HEK293 (cell line): ENCODE data around the gene SPATA2.

Experiments used
- CTCF ChIP-seq: fragments of 450-650 bp; formaldehyde crosslinking; IDR thresholded peaks from 2 replicates; pipeline ENCODE4 v1.5.1; 2016; ENCODE audit warnings: missing biosample characterization, missing genetic modification characterization
- EGR2 ChIP-seq: fragments of 450-650 bp; formaldehyde crosslinking; IDR thresholded peaks from 2 replicates; pipeline ENCODE4 v1.5.1; 2016; ENCODE audit warnings: low read depth, missing biosample characterization, missing genetic modification characterization
- GLI2 ChIP-seq: fragments of 450-650 bp; formaldehyde crosslinking; IDR thresholded peaks from 2 replicates; pipeline ENCODE4; 2017; ENCODE audit warnings: missing biosample characterization, missing genetic modification characterization, low read depth, borderline replicate concordance
- IKZF3 ChIP-seq: fragments of 450-650 bp; IDR thresholded peaks from 2 replicates; pipeline ENCODE4 v1.5.0; 2018; ENCODE audit warnings: missing biosample characterization, mild to moderate bottlenecking, missing genetic modification characterization, moderate library complexity
- KLF10 ChIP-seq: fragments of 450-650 bp; IDR thresholded peaks from 2 replicates; pipeline ENCODE4 v1.5.1; 2018; ENCODE audit warnings: missing biosample characterization, mild to moderate bottlenecking, missing genetic modification characterization
- SP3 ChIP-seq: fragments of 450-650 bp; formaldehyde crosslinking; IDR thresholded peaks from 2 replicates; pipeline ENCODE4 v1.5.1; 2016; ENCODE audit warnings: missing biosample characterization, missing genetic modification characterization
- YY1 ChIP-seq: fragments of 450-650 bp; formaldehyde crosslinking; IDR thresholded peaks from 2 replicates; pipeline ENCODE4 v1.5.1; 2018; ENCODE audit warnings: missing biosample characterization, missing genetic modification characterization
- YY2 ChIP-seq: fragments of 450-650 bp; formaldehyde crosslinking; IDR thresholded peaks from 2 replicates; pipeline ENCODE4 v1.5.1; 2016; ENCODE audit warnings: missing biosample characterization, missing genetic modification characterization
- ZBTB10 ChIP-seq: fragments of 450-650 bp; formaldehyde crosslinking; IDR thresholded peaks from 2 replicates; pipeline ENCODE4 v1.5.1; 2016; ENCODE audit warnings: missing biosample characterization, missing genetic modification characterization
- ZBTB17 ChIP-seq: fragments of 450-650 bp; formaldehyde crosslinking; IDR thresholded peaks from 2 replicates; pipeline ENCODE4 v1.5.1; 2016; ENCODE audit warnings: missing biosample characterization, missing genetic modification characterization
- ZBTB48 ChIP-seq: fragments of 450-650 bp; formaldehyde crosslinking; IDR thresholded peaks from 2 replicates; pipeline ENCODE4 v1.5.1; 2016; ENCODE audit warnings: missing biosample characterization, missing genetic modification characterization
- ZIC2 ChIP-seq: fragments of 450-650 bp; formaldehyde crosslinking; IDR thresholded peaks from 2 replicates; pipeline ENCODE4 v1.5.1; 2016; ENCODE audit warnings: missing biosample characterization, missing genetic modification characterization
- ZNF10 ChIP-seq: fragments of 450-650 bp; formaldehyde crosslinking; IDR thresholded peaks from 2 replicates; pipeline ENCODE4 v1.5.1; 2017; ENCODE audit warnings: missing biosample characterization, missing genetic modification characterization
- ZNF140 ChIP-seq: fragments of 450-650 bp; formaldehyde crosslinking; IDR thresholded peaks from 2 replicates; pipeline ENCODE4 v1.5.1; 2016; ENCODE audit warnings: missing biosample characterization, missing genetic modification characterization
- ZNF16 ChIP-seq: fragments of 450-650 bp; formaldehyde crosslinking; IDR thresholded peaks from 2 replicates; pipeline ENCODE4 v1.5.1; 2016; ENCODE audit warnings: low read depth, missing biosample characterization, missing genetic modification characterization
- ZNF335 ChIP-seq: fragments of 450-650 bp; formaldehyde crosslinking; conservative IDR thresholded peaks from 2 replicates; pipeline ENCODE4 v1.5.1; 2016; ENCODE audit warnings: missing biosample characterization, missing genetic modification characterization
- ZNF473 ChIP-seq: fragments of 450-650 bp; formaldehyde crosslinking; IDR thresholded peaks from 2 replicates; pipeline ENCODE4 v1.5.1; 2017; ENCODE audit warnings: missing biosample characterization, missing genetic modification characterization
- ZNF513 ChIP-seq: fragments of 450-650 bp; IDR thresholded peaks from 2 replicates; pipeline ENCODE4 v1.5.1; 2018; ENCODE audit warnings: missing biosample characterization, missing genetic modification characterization
- ZNF623 ChIP-seq: fragments of 450-650 bp; formaldehyde crosslinking; IDR thresholded peaks from 2 replicates; pipeline ENCODE4 v1.5.1; 2016; ENCODE audit warnings: missing biosample characterization, missing genetic modification characterization
- ZNF626 ChIP-seq: fragments of 450-650 bp; sonication (Bioruptor Pico); formaldehyde crosslinking; IDR thresholded peaks from 2 replicates; pipeline ENCODE4 v1.5.1; 2018; ENCODE audit warnings: missing biosample characterization, missing genetic modification characterization, inconsistent platforms
- ZNF629 ChIP-seq: fragments of 450-650 bp; formaldehyde crosslinking; IDR thresholded peaks from 2 replicates; pipeline ENCODE4 v1.5.1; 2017; ENCODE audit warnings: missing biosample characterization, missing genetic modification characterization
- ZNF670 ChIP-seq: fragments of 450-650 bp; formaldehyde crosslinking; IDR thresholded peaks from 2 replicates; pipeline ENCODE4 v1.5.1; 2016; ENCODE audit warnings: missing biosample characterization, missing genetic modification characterization, low read depth
- ZNF677 ChIP-seq: fragments of 450-650 bp; IDR thresholded peaks from 2 replicates; pipeline ENCODE4 v1.5.0; 2018; ENCODE audit warnings: missing biosample characterization, mild to moderate bottlenecking, missing genetic modification characterization, moderate library complexity
- ZNF692 ChIP-seq: fragments of 450-650 bp; formaldehyde crosslinking; IDR thresholded peaks from 2 replicates; pipeline ENCODE4 v1.5.1; 2016; ENCODE audit warnings: missing biosample characterization, missing genetic modification characterization
- ZNF776 ChIP-seq: fragments of 450-650 bp; formaldehyde crosslinking; IDR thresholded peaks from 2 replicates; pipeline ENCODE4 v1.5.0; 2017; ENCODE audit warnings: missing biosample characterization, missing genetic modification characterization, borderline replicate concordance
- ZNF785 ChIP-seq: fragments of 450-650 bp; formaldehyde crosslinking; IDR thresholded peaks from 2 replicates; pipeline ENCODE4 v1.5.1; 2016; ENCODE audit warnings: missing biosample characterization, missing genetic modification characterization
- ZXDB ChIP-seq: fragments of 450-650 bp; formaldehyde crosslinking; IDR thresholded peaks from 2 replicates; pipeline ENCODE4 v1.5.1; 2016; ENCODE audit warnings: missing biosample characterization, missing genetic modification characterization

Gene SPATA2

GRCh38 chr20:49936153-49937026 lies 21.1 kb upstream of the SPATA2 start, which contains the start of gene RNF114 (continued):
- TF ChIP-seq ZBTB10 (peak; percentile 42; the same call in 1 of the 2 replicates), ZNF335 (tag by site-specific recombination) (peak; percentile 80), ZNF10 (tag by site-specific recombination) (no peak), ZBTB48 (tag by site-specific recombination) (no peak; the same call in 1 of the 2 replicates), ZNF629 (tag by site-specific recombination) (peak; percentile 81), ZNF16 (no peak), SP3 (tag by site-specific recombination) (peak; percentile 78), ZNF785 (no peak), KLF10 (tag by site-specific recombination) (peak; percentile 56; the same call in 1 of the 2 replicates), ZBTB17 (tag by site-specific recombination) (no peak), ZIC2 (tag by site-specific recombination) (peak; percentile 93), ZNF140 (tag by site-specific recombination) (no peak), ZNF623 (tag by site-specific recombination) (no peak), ZNF473 (tag by site-specific recombination) (no peak), ZNF513 (tag by site-specific recombination) (0 out of 2 replicates have a peak, but pooled peaks have one; percentile 43), ZNF776 (tag by site-specific recombination) (no peak), ZNF677 (peak; percentile 100), ZNF626 (no peak), GLI2 (tag by site-specific recombination) (no peak), YY2 (tag by site-specific recombination) (peak; percentile 84), CTCF (peak; percentile 30; the same call in 1 of the 2 replicates), ZNF692 (peak; percentile 66), ZXDB (tag by site-specific recombination) (peak; percentile 46), EGR2 (tag by site-specific recombination) (peak; percentile 55), ZNF670 (no peak), YY1 (tag by site-specific recombination) (peak; percentile 87), IKZF3 (peak; percentile 66; the same call in 1 of the 2 replicates)
